Activated CD4-positive, alpha-beta T cell treated with anti-CD3 and anti-CD28 coated beads, Interleukin-2, amount 10 ng/mL, durations not matched to agents 24 days and 14 days (primary cell): ENCODE results near the gene ISG20. TPM values are rescaled to one million over a fixed set of nuclear protein-coding genes. Genes with fewer than 3 reads are reported as not detected.

Source experiments
- DNase-seq: peaks from one replicate; pipeline ENCODE4 v3.0.0; 2022
- H3K27ac Mint-ChIP-seq: one replicate; pipeline ENCODE4 v1.8.0; 2022; ENCODE audit warnings: mild to moderate bottlenecking, mixed read lengths
- H3K27me3 Mint-ChIP-seq: one replicate; pipeline ENCODE4 v1.8.0; 2022; ENCODE audit warnings: mixed read lengths
- H3K36me3 Mint-ChIP-seq: one replicate; pipeline ENCODE4 v1.8.0; 2022; ENCODE audit warnings: low read depth, mild to moderate bottlenecking, mixed read lengths
- H3K4me1 Mint-ChIP-seq: one replicate; pipeline ENCODE4 v1.8.0; 2021; ENCODE audit warnings: mixed read lengths
- H3K4me3 Mint-ChIP-seq: one replicate; pipeline ENCODE4 v1.8.0; 2022; ENCODE audit warnings: mild to moderate bottlenecking, moderate library complexity, mixed read lengths
- H3K9me3 Mint-ChIP-seq: one replicate; pipeline ENCODE4 v1.8.0; 2021; ENCODE audit warnings: mixed read lengths
- intact Hi-C: fragments of 100-400 bp; cut with micrococcal nuclease; formaldehyde crosslinking; loops from one replicate; pipeline ENCODE4 v1.15.1; 2023
- total RNA-seq: library from RNA; stranded (reverse); gene quantifications from 2 replicates; pipeline ENCODE4 v1.2.3, GENCODE V29; 2022

The ISG20 gene
- total RNA-seq, 1 donor from 2014 or later, result 33.9 TPM

DNA sequence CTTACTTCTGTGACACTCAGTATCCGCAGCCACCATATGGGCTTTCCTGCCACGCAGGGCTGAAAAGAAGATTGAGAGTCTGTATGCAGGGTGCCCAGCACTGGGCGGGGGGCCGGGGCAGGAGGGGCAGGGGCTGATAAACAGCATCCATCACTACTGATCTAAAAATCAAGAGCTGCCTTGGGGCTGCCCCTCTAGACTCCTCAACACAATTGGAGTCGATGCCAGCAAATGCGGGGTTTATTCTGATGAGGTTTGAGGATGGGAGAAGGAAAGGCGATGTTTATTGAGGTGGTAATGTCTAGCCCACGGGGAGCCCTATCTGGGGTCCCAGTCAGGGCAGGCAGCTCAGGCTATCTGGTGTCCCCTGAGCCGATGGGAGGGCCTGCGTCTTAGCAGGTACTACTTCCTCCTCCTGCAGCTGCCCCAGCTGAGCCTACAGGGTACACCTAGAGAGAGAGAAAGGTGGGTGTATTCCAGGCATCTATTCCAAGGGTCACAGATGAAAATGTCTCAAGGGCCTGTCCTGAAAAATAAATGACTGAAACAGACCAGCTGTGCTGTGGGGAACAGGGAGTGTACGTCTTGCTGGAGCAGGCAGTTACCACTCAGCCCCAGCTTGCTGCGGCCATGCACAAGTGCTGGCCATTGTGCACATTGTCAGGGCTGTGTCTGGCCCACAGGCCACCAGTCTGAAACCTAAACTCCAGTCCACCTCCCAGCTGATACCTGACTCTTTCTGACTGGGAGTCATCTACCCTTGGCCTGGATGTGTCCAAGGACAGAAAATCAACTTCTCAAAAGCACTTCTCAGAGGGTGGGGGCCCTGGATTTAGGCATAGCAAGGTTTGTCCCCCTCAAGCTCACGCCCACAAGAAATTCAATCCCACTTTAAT lies 19.5 kb downstream of the ISG20 start:
- H3K36me3 Mint-ChIP-seq, result peaks cover 15% of the 10 kb centered on the region
- H3K9me3 Mint-ChIP-seq, result no peaks in the 10 kb centered on the region
- intact Hi-C loops, result no loop called here
- H3K27me3 Mint-ChIP-seq, result no peaks in the 10 kb centered on the region
- H3K4me3 Mint-ChIP-seq, result no peak overlapping the region
- peaks cover 5% of the 10 kb centered on the region for H3K4me1 Mint-ChIP-seq
- H3K27ac Mint-ChIP-seq, result no peak overlapping the region
- no peak for DNase-seq

DNA sequence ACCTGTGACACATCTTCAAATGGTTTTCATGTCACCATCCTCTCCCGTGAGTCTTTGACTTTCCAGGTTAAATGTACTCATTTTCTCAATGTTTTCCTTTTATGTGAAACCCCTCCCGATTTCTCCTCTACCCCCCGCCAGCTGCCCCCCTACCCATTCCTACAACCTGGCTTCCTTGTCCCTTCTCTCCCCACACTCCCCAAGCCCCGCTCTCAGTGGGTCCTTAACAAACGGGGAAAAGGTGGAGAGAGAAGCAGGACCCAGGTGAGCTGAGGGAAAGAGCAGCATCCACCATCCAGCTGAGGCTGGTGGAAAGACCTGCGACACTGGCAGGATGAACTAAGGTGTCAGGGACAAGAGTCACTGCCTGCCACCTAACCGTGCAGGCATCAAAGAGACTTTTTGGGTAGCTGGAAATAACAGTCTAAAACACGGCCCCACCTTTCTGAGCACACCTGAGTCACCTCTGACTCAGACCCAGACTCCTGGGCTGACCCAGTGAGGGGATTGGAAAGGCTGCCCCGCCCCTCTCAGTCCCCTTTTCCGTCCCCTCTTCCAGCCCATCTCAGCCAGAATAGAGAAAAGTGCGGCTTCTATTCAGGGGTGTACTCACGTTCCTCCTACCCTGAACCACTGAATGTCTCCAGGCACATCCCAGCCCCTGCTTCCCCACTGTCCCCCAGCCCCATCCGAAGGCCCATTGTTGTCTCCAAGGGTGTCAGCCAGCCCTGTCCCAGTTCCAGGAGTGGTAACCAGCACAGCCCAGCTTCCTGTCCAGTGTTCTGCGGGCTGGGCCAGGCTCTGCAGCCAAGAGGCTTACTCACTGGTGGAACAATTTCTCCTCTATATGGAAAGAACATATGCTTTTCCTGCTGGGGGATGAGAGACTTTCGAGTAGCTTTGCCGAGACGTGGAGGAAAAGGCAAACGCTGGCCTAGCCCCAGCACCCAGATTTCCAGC lies 20.4 kb downstream of the ISG20 start:
- Mint-ChIP-seq H3K4me1 (peaks cover 6% of the 10 kb centered on the region), H3K27ac (no peak overlapping the region), H3K4me3 (no peak overlapping the region), H3K27me3 (no peaks in the 10 kb centered on the region), H3K9me3 (no peaks in the 10 kb centered on the region), H3K36me3 (peaks cover 15% of the 10 kb centered on the region)
- intact Hi-C loops, result no loop called here
- DNase-seq, result no peak

DNA sequence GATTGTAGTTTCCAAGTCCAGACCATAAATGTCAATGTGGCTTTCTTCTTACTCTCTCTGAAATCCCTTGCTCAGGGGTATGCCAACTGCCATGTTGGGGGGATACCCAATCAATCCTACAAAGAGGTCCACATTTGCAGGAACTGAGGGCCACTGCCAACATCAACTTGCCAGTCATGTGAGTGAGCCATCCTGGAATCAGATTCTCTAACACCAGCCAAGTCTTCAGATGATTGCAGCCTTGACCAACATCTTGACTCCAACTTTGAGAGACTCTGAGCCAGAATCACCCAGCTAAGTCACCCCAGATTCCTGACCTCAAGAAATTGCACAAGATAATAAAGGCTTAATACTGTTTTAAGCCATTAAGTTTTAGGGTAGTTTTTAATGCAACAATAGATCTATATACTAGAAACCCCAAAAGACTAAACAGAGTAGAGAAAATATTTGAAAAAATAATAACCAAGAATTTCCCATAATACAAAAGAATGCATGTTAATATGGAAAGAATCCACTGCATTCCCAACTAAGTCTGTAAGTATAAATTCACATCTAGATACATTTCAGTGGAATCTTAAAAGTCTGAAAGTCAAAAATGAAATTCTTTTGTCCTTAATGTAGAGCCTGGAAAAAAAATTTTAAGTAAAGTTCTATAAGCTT lies 22.4 kb downstream of the ISG20 start:
- peaks cover 4% of the 10 kb centered on the region for H3K4me1 Mint-ChIP-seq
- intact Hi-C loops, result no loop called here
- DNase-seq, result no peak
- no peaks in the 10 kb centered on the region for H3K9me3 Mint-ChIP-seq
- no peak overlapping the region for H3K27ac Mint-ChIP-seq
- no peaks in the 10 kb centered on the region for H3K27me3 Mint-ChIP-seq
- peaks cover 10% of the 10 kb centered on the region for H3K36me3 Mint-ChIP-seq
- H3K4me3 Mint-ChIP-seq, result no peak overlapping the region

DNA sequence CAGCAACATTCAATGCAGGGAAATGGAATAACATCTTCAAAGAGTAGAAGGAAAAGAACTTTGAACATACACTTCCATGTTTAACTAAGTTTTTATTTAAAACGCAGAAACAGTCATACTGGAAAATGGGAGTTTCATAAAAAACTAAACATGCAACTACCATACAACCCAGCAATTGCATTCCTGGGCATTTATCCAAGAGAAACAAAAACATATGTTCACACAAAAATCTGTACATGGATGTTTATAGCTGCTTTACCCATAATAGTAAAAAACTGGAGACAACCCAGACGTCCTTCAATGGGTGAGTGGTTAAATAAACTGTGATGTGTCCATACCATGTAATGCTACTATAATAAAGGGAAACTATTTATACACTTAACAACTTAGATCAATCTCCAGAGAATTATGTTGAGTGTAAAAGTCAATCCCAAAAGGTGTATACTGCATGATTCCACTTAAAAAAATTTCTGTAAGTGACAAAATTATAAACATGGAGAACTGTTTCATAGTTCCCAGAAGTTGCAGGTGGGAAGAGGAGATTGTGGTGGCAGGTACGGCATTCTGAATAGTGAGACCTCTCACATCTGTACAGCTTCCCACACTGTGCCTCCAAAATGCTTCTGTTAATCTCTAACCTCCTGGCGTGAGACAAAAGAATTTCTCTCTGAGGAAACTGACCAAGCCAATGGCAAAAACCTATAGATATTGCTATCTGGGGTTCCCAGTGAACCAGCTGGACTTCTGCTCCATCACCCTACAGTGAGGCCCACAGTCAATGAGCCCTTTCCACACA lies 23.1 kb downstream of the ISG20 start:
- Mint-ChIP-seq H3K27ac (peak overlapping the region; percentile 20), H3K9me3 (no peaks in the 10 kb centered on the region), H3K36me3 (peaks cover 10% of the 10 kb centered on the region), H3K4me3 (no peak overlapping the region), H3K27me3 (no peaks in the 10 kb centered on the region), H3K4me1 (peaks cover 4% of the 10 kb centered on the region)
- DNase-seq, result no peak
- intact Hi-C loops, result no loop called here

DNA sequence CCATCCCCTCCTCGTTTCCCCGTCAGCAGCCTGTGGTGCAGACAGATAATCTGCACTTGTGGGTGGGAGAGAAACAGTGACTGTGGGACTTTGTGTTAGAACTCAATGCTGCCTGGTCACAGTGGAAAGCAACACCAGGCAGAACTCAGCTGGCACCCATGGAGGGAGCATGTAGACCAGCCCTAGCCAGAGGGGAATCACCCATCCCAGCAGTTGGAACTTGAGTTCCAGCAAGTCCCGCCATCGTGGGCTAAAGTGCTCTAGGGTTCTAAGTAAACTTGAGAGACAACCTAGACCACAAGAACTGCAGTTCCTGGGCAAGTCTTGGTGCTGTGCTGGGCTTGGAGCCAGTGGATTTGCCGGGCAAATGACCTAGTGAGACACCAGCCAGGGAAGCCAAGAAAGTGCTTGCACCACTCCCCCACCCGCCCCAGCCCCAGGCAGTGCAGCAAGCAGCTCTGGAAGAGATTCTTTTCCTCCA lies 24.4 kb downstream of the ISG20 start:
- Mint-ChIP-seq H3K27ac (no peak overlapping the region), H3K4me3 (no peak overlapping the region), H3K27me3 (no peaks in the 10 kb centered on the region), H3K4me1 (peaks cover 4% of the 10 kb centered on the region), H3K36me3 (peaks cover 10% of the 10 kb centered on the region), H3K9me3 (no peaks in the 10 kb centered on the region)
- intact Hi-C loops, result no loop called here
- no peak for DNase-seq

DNA sequence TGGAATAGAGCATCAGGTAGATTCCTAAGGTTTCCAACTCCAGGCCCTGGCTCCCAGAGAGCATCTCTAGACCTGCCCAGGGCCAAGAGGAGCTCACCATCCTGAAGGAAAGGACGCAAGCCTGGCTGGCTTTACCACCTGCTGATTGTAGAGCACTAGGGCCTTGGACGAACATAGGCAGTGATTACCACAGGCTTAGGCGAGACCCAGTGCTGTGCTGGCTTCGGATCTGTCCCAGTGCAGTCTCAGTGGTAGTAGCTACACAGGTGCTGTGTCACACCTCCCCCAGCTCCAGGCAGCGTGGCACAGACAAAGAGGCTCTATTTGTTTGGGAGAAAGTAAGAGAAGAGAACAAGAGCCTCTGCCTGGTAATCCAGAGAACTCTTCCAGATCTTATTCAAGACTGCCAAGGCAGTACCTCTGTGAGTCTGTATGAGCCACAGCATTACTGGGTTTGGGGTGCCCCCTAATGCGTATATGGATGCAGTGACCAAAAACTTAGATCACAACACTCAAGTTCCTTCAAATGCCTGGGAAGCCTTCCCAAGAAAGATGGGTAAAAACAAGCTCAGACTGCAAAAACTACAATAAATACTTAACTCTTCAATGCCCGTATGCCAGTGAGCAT lies 25.4 kb downstream of the ISG20 start:
- H3K36me3 Mint-ChIP-seq, result peaks cover 10% of the 10 kb centered on the region
- H3K27ac Mint-ChIP-seq, result peak overlapping the region; percentile 26
- peaks cover 8% of the 10 kb centered on the region for H3K27me3 Mint-ChIP-seq
- H3K4me1 Mint-ChIP-seq, result peaks cover 4% of the 10 kb centered on the region
- H3K4me3 Mint-ChIP-seq, result no peak overlapping the region
- peak; percentile 83 for DNase-seq
- no peaks in the 10 kb centered on the region for H3K9me3 Mint-ChIP-seq
- intact Hi-C loops, result loop anchor here (1.0 kb wide), 2 partner anchors 40 to 188 kb away; no protein-coding TSS in a partner anchor

DNA sequence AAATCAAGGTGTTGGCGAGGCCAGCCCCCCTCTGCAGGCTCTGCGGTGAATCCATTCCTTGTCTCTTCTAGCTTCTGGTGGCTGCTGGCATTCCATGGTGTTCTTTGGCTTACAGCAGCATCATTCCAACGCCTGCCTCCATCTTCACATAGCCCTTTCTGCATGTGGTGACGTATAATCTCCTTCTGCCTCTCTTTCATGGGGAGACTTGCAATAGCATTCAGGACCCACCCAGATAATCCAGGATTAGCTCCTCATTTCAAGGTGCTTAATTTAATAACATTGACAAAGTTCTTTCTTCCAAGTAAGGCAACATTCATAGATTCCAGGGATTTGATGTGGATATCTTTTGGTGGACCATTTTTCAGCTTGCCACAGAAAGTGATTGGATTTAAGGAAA lies 35.8 kb downstream of the ISG20 start:
- H3K27me3 Mint-ChIP-seq, result peaks cover 46% of the 10 kb centered on the region

DNA sequence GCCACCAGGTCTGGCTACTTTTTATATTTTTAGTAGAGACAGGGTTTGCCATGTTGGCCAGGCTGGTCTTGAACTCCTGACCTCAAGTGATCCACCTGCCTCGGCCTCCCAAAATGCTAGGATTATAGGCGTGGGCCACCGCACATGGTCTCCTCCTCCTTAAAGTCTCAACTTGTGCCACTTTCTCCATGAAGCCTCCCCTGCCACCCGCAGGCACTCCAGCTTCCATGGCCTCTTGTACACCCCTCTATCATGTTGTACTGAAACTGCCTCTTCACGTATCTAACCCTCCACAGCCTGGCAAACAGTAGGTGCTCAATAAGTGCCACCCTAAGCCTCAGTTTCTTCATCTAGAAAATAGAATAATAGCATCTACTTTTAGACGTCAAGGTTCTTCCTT lies 39.9 kb downstream of the ISG20 start:
- DNase-seq, result no peak
- Mint-ChIP-seq H3K9me3 (peaks cover 4% of the 10 kb centered on the region), H3K4me1 (no peaks in the 10 kb centered on the region), H3K4me3 (no peak overlapping the region), H3K27ac (no peak overlapping the region), H3K27me3 (peaks cover 21% of the 10 kb centered on the region), H3K36me3 (no peaks in the 10 kb centered on the region)
- intact Hi-C loops, result no loop called here

More for the DNA sequence above, 35.8 kb downstream of the ISG20 start:
- Mint-ChIP-seq H3K4me3 (no peak overlapping the region), H3K9me3 (peaks cover 8% of the 10 kb centered on the region), H3K27ac (no peak overlapping the region), H3K4me1 (no peaks in the 10 kb centered on the region), H3K36me3 (no peaks in the 10 kb centered on the region)
- no peak for DNase-seq
- intact Hi-C loops, result no loop called here

DNA sequence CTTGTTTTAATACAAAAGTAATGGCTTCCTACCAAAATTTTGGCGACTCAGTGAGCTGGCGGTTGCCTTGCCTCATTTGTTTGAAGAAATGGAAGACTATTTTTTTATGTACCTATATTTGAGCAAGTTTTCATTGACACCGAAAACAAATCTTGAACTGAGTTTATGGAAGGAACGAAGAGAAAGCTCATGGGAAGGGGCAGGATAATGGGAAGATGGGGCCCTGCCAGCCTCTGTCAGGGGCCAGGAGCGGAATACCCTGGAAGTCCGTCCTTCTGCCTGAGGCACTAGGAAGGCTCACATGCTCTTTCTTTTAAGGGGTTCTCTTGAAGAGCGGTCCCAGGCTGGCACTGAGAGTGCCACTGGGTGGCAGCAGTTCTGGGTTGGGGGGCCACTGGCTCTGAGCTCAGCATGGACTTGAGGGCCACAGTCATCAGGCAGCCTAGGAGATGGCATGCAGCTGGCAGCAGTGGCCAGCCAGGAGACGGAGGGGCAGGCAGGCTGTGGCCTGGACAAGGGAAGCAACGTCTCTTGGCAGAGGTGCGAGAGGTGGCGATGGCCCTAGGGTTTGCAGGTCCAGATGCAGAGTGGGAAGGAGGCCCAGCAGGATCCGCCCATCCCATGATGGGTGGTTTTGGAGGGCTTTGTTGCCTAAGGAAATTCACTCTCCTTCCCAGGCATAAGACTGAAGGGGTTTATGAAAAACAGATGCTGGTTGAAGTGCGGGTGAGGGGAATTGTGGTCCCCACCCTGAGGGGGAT lies 41.6 kb downstream of the ISG20 start:
- Mint-ChIP-seq H3K4me3 (no peak overlapping the region), H3K27me3 (peaks cover 13% of the 10 kb centered on the region), H3K9me3 (peaks cover 4% of the 10 kb centered on the region), H3K36me3 (no peaks in the 10 kb centered on the region), H3K4me1 (no peaks in the 10 kb centered on the region), H3K27ac (no peak overlapping the region)
- intact Hi-C loops, result no loop called here
- DNase-seq, result no peak

DNA sequence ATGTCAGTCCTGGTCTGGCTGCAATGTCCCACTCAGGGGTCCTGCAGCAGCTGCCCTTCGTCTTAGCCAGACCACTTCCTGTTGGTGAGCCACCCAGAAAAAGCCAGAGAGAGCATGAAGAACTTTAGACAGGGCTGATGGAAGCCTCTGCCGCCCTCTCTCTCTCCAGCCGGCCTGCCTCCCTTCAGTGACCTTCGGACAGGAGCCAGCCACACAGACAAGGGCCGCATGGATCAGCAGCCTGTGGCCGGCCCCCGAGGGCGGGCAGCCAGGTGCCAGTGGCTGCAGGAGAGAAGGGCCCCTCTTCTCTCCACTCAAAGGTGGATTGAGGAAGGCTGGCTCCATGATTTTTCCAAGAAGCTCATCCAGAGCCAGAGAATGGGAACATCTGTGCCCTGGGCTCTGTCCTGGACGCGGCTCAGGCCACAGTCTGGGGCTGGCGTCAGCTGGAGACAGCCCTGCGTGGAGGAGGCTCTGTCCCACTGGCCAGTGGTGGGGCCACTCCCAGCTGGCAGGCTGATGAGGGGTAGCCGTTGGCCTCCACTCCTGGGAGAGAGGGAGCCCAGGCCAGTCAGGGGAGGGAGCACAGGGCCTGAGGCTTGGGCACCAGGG lies 42.9 kb downstream of the ISG20 start:
- no peak overlapping the region for H3K27ac Mint-ChIP-seq
- H3K27me3 Mint-ChIP-seq, result peaks cover 8% of the 10 kb centered on the region
- H3K4me3 Mint-ChIP-seq, result no peak overlapping the region
- peaks cover under 1% of the 10 kb centered on the region for H3K9me3 Mint-ChIP-seq
- DNase-seq, result no peak
- H3K36me3 Mint-ChIP-seq, result no peaks in the 10 kb centered on the region
- H3K4me1 Mint-ChIP-seq, result no peaks in the 10 kb centered on the region
- intact Hi-C loops, result no loop called here

DNA sequence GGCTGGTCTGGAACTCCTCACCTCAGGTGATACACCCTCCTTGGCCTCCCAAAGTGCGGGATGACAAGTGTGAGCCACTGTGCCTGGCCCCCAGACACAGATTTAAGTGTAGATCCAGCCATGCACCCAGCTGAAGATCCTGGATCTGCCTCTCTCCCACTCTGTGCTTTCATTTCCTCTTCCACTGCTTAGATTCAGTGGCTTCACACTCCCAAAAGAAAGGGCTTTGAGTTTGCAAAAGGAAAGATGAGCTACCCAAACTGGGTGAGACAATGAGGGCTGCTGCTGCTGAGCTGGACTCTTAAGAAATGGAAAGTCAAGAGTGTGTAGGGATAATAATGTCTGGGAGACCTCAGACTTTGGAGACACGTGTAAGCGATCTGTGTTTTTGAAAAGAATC lies 45.5 kb downstream of the ISG20 start:
- Mint-ChIP-seq H3K27ac (no peak overlapping the region), H3K4me3 (no peak overlapping the region), H3K4me1 (no peaks in the 10 kb centered on the region), H3K27me3 (peaks cover 10% of the 10 kb centered on the region), H3K36me3 (no peaks in the 10 kb centered on the region), H3K9me3 (no peaks in the 10 kb centered on the region)
- no peak for DNase-seq
- intact Hi-C loops, result no loop called here

DNA sequence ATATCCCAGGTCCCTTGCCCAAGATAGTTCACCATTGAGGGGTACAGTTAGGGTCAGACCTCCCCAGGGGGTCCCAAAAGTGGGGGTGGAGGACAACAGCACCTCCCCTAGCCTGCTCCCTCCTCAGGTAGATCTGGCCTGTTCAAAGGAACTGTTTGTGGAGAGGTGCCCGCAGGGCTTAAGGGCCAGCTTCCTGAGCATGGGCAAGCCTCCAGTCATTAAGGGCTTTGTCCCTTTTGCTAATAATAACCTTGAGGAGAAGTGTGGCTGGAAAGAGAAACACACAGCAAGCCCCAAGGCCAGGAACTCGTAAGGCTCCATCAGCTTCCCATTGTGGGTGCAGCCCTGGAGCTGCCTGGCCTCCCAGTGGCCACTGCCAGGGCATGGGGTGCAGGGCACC lies 47.4 kb downstream of the ISG20 start:
- Mint-ChIP-seq H3K27me3 (peaks cover 13% of the 10 kb centered on the region), H3K4me1 (no peaks in the 10 kb centered on the region), H3K27ac (no peak overlapping the region), H3K9me3 (no peaks in the 10 kb centered on the region), H3K4me3 (no peak overlapping the region), H3K36me3 (no peaks in the 10 kb centered on the region)
- no peak for DNase-seq
- intact Hi-C loops, result no loop called here
